Stromal cell of bone marrow (primary cell): ENCODE results near the gene POU3F2.
A peak's percentile ranks its signal among the peaks of the same experiment; 100 is the strongest.

Experiments
- DNase-seq: peaks from one replicate; pipeline ENCODE4 v3.0.0-alpha.2; 2012; ENCODE audit warnings: low read depth

Gene POU3F2

GRCh38 chr6:98831057-98831958 lies 3.1 kb upstream of the POU3F2 start:
- DNase-seq: no peak

GRCh38 chr6:98831959-98832283 lies 2.5 kb upstream of the POU3F2 start:
- DNase-seq: no peak

- DNase-seq: peak; percentile 72
Measured at GRCh38 chr6:98832284-98833056, 1.9 kb upstream of the POU3F2 start.

- no peak for DNase-seq
Measured at GRCh38 chr6:98833057-98833306, 1.4 kb upstream of the POU3F2 start.

- DNase-seq: no peak
Measured at GRCh38 chr6:98833307-98834059, 891 bp upstream of the POU3F2 start.

- DNase-seq: no peak
Measured at GRCh38 chr6:98835149-98836024, 1.0 kb downstream of the POU3F2 start.

- DNase-seq: no peak
Measured at GRCh38 chr6:98836025-98836961, 1.9 kb downstream of the POU3F2 start.

GRCh38 chr6:98836962-98837944 lies 2.9 kb downstream of the POU3F2 start:
- DNase-seq: no peak

GRCh38 chr6:98838032-98838431 lies 3.7 kb downstream of the POU3F2 start:
- no peak for DNase-seq

GRCh38 chr6:98838975-98839374 lies 4.6 kb downstream of the POU3F2 start:
- DNase-seq: no peak

- peak; percentile 5 for DNase-seq
Measured at GRCh38 chr6:98839781-98840361, 5.5 kb downstream of the POU3F2 start.

GRCh38 chr6:98840385-98840784 lies 6.0 kb downstream of the POU3F2 start:
- DNase-seq: no peak

- DNase-seq: no peak
Measured at GRCh38 chr6:98840996-98841513, 6.7 kb downstream of the POU3F2 start.

GRCh38 chr6:98841621-98842341 lies 7.4 kb downstream of the POU3F2 start:
- DNase-seq: no peak

GRCh38 chr6:98842342-98843180 lies 8.2 kb downstream of the POU3F2 start:
- no peak for DNase-seq

- no peak for DNase-seq
Measured at GRCh38 chr6:98843271-98844243, 9.2 kb downstream of the POU3F2 start.
